ENCODE results near the gene PDGFRA.
"Not testable (repeated sequence)": the region's sequence is repeated elsewhere in the genome, so short reads cannot be mapped to it uniquely, and the experiment has no call there.

PDGFRA gene

DNA sequence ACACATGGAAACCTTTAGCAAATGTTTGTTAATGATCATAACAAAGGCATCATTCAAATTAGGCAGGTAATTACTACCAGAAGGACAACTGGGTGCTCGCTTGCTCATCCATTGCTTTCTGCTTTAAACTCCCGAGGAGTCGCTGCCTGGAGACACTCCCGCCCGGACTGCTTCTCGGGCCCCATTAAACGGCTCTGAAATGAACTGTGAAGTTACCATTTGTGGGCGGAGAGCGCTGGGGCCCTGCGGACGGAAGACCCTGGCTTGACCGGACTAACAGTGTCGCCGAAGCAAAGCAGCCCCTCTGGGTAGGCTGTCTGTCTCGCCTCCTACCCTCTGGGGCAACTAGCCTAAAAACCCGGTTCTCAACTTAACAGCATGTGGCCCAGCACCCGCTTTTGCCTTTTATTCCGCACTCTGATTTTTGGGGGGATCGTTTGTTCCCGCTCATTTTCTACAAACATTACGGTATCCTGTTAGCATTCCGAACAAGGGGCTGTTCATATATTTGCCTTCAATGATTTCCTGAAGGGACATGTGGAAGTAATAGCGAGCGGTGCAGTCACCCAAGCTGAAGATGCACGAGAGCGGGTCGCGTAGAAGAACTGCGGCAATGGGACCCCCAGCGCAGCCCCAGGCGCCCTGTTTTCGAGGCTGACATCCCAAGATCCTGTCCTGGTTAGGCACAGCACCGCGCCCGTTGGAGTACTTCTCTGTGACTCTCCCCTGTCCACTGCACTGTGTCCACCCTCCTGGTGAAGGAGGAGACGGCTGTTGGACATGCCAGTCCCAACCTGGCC, 1.6 kb upstream of the PDGFRA start:
- no peak for DNase-seq (ENCODE audit: low read depth in 1 of 2, low spot score in 1 of 2)

- no peak for DNase-seq (ENCODE audit: low read depth in 1 of 2, low spot score in 1 of 2)
Measured at GRCh38 chr4:54228056-54228527, 1.0 kb upstream of the PDGFRA start.

DNA sequence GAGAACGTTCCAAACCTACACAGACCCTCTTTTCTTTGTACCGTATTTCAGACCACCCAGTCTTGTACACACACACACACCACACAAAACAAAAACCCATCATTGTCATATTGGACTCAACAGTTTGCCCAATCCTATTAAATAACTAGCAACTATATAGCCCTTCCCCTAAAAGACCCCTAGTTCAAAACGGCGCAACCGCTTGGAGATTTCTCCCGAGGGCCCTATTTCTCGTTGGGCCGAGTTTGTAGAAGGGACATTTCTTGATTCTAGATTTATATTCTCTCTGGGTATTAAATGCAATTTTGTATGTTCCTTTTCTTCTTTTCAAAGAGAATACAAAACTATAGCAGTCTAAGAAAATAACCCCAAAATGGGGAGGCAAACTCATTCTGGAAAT, 547 bp upstream of the PDGFRA start:
- DNase-seq (ENCODE audit: low read depth in 1 of 2, low spot score in 1 of 2), result no peak

DNA sequence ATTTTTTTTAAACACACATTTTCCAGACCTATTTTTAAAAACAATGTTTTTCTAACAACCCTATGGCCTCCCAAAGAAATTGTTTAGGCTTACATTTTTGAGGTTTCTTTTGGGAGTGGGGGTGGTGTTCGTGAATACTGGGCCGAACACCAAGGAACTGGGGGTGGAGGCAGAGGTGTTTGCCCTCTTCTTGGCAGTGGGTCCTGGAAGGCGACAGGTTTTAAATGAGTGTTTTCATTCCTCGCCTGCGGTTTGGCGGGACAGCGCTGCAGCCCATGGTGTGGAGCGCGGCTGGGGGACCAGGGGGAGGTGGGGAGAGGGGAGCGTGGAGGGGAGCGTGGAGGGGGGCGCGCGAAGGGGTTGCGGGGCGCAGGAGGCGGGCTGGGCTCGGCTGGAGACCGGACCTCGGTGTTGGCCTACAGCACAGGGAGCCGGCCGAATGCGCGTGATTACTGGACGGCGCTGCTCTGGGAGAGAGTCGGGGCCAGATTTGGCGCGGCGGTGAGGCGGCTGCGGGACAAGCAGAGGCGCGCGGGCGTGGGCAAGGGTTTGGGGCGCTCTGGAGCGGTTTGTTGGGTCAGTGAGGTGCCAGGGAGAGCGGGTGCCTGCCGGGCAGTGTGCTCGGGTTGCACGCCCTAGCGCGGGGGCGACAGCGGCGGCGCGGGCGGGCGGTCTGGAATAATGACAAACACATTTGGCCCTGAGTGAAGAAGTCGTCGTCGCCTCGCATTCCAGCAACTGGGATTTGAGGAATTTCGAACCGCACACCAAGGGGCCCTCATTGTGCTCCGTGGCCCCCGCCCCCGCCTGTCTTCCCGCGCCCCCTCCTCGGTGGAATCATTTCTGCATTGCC, 764 bp downstream of the PDGFRA start:
- DNase-seq (ENCODE audit: low read depth in 1 of 2, low spot score in 1 of 2), result no peak

- no peak for DNase-seq (ENCODE audit: low read depth in 1 of 2, low spot score in 1 of 2)
Measured at GRCh38 chr4:54230484-54231418, 1.7 kb downstream of the PDGFRA start.

DNA sequence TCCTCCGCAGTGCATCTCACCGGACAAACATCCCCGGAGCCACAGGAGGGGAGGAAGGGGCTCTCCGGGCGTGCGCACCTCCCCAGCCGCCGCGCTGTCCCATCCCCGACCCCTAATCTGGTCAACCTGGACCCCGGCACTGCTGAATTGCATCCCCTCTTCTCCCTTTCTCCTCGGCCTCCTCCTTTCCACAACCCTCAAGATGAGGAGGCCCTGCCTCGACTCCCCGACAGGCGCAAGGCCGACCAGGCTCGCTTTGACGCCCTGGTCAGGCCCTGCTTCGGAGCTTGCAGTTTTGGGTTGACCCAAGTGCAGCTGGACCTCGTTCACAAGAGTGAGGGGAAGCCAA, 2.3 kb downstream of the PDGFRA start:
- DNase-seq (ENCODE audit: low read depth in 1 of 2, low spot score in 1 of 2), result no peak

DNA sequence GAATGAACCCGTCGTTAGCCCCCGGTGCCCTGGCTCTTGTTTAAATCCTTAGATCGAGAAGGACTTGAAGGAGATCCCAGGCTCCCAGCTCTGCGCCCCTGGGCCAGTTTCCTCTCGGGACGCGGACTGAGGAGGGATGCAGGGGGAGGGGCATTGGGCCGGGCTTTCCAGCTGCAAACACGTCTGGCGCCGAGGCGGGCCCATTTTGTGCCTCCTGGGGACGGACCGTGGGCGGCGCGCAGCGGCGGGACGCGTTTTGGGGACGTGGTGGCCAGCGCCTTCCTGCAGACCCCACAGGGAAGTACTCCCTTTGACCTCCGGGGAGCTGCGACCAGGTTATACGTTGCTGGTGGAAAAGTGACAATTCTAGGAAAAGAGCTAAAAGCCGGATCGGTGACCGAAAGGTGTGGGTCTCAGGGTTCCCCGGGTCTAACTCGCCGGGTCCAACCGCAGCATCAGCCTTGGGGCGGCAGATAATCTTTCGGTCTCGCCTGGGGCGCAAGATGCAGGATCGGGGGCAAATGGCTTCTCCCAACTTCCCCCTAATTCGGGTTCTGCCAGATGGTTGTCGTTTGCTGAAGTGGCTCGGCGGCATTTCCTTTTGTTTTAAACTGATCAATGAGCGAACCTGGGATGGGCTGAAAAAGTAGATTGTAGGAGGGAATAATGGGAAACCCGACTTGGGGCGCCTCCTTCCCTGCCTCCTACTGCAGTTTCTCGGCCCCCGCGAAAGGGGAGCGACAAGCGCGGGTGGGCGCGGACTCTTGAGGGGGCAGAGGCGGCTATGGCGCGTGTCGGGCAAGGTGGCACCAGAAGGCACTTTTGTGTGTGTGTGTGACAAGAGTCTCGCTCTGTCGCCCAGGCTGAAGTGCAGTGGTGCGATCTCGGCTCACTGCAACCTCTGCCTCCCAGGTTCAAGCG, 2.9 kb downstream of the PDGFRA start:
- DNase-seq (ENCODE audit: low read depth in 1 of 2, low spot score in 1 of 2), result no peak

DNA sequence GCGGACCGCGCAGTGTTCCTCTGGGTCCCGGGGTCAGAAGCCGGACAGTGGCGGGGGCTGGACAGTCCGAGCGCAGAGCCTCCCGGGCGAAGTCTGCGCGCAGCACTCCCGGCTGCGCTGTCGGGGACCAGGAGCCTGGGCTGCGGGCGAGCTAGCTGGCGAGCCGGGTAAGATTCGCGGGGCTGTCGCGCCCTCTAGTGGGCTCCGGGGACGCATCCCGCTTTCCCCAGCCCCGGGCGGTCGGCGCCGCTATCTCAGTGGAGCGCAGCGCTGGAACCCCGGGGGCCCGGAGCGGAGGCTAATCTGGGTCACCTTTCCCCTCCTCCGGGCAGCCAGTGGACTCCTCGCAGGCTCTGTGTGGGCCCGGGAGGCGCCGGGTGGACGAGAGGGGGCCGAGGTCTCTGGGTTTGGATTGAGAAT, 4.2 kb downstream of the PDGFRA start:
- DNase-seq (ENCODE audit: low read depth in 1 of 2, low spot score in 1 of 2), result peak; percentile 36 to 47

DNA sequence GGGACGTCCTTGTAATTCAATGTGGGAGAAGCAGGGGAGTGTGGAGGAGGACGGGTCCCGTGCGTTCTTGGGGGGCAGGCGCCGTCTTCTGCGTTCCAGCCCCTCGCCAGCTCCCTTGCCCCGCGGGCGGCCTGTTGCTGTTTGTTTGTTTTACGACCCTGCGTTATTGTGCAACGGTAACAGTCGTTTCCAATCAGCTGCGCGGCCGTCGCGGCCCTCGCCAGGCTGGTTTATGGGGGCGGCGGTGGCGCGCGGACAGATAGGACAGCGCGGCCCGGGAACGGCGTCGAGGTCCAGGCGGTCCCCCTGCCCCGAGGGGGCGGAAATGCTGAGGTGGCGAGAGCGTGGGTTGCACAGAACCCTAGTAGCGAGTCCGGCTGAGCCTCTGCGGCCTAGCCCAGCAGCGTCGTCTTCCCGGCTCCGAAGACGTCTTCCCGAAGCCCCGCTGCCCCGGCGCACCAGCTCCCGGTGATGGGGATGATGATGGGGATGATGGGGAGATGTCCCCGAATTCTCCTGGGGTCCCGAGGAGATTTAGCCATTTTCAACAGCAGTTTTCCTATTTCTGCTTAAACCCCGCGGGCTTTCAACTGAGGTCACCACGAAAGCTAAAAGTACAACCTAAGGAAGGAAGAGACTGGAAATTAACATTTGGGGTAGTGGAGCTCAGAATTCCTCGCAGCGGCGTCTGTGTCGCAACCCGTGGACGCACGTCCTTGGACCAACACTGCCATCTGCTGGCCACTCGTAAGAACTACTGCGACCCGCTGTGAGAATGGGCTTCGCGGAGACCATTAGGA, 4.8 kb downstream of the PDGFRA start:
- DNase-seq (ENCODE audit: low read depth in 1 of 2, low spot score in 1 of 2), result peak; percentile 52 to 53

DNA sequence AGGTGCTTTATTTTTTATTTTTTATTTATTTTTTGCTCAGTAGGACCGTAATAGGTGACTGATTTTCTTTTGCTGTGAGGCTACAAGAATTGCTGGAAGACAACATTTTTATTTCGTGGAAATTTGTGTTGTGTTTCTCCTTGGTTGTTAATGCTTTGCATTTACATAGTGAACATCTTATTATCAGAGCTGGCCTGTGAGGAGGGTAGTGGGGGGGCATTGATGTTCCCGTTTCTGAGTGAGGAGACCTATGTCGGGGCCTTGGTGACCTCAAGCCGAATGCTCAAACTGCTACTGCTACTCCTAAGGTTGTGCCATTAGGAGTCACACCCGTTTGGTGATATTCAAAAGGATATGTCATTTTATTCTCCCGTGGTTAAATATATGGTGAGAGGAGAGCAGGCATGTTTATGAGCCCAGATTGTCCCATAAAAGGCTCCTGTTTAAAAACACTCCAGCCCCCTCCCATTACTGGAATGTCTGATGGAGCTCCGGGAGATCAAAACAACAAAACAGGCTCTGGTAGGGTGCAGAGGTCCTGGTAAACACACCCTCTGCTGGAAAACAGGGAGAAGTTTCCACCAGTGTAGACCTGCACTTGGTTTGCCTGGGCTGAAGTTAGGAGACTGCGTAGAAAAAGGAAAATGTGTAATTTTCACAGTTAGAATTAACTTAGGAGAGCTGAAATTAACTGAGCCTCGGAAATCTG, 5.6 kb downstream of the PDGFRA start:
- DNase-seq (ENCODE audit: low read depth in 1 of 2, low spot score in 1 of 2), result no peak

GRCh38 chr4:54236316-54236715, 7.2 kb downstream of the PDGFRA start:
- not testable (repeated sequence) for DNase-seq (ENCODE audit: low read depth in 1 of 2, low spot score in 1 of 2)

DNA sequence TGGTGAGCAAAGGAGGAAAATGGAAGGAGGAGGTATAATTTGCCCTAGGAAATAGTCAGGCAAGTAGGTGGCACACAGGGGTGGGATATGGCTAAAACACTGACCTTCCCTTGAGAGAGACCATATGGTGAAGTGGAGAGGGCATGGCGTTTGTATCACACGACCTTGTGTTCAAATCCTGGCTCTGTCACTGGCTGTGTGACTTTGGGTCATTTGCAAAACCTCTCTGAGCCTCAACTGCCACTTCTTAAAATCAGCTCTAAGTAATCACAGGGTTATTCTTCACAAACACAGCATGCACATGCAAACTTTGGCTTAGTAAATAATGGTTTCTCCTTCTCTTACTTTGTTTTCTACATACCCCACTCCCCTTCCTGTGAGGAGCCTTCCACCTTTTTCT, 8.7 kb downstream of the PDGFRA start:
- no peak for DNase-seq (ENCODE audit: low read depth in 1 of 2, low spot score in 1 of 2)

DNA sequence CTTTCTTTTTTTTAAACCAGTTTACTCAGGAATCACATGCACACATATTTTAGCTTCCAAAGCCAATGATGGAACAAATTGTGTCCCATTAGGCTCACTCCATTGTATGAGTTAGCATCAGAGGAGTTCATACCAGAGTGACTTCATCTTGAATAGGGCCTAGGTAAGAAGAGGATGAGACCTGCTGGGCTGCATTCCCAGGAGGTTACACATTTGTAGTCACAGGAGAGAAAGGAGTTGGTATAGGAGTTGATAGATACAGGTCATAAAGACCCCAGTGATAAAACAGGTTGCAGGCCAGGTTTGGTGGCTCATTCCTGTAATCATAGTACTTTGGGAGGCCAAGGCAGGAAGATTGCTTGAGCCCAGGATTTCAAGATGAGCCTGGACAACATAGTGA, 9.3 kb downstream of the PDGFRA start:
- no peak for DNase-seq (ENCODE audit: low read depth in 1 of 2, low spot score in 1 of 2)

- DNase-seq (ENCODE audit: low read depth in 1 of 2, low spot score in 1 of 2), result not testable (repeated sequence)
Measured at GRCh38 chr4:54241268-54241823, 12.3 kb downstream of the PDGFRA start.

DNA sequence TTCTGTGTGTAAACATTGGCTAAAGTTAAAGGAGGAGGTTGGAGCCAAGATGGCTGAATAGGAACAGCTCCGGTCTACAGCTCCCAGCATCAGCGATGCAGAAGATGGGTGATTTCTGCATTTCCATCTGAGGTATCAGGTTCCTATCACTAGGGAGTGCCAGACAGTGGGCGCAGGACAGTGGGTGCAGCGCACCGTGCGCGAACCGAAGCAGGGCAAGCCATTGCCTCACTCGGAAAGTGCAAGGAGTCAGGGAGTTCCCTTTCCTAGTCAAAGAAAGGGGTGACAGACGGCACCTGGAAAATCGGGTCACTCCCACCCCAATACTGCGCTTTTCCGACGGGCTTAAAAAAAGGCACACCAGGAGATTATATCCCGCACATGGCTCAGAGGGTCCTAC, 14.4 kb downstream of the PDGFRA start:
- DNase-seq (ENCODE audit: low read depth in 1 of 2, low spot score in 1 of 2), result not testable (repeated sequence)

- DNase-seq (ENCODE audit: low read depth in 1 of 2, low spot score in 1 of 2), result not testable (repeated sequence)
Measured at GRCh38 chr4:54252312-54252711, 23.2 kb downstream of the PDGFRA start.

DNA sequence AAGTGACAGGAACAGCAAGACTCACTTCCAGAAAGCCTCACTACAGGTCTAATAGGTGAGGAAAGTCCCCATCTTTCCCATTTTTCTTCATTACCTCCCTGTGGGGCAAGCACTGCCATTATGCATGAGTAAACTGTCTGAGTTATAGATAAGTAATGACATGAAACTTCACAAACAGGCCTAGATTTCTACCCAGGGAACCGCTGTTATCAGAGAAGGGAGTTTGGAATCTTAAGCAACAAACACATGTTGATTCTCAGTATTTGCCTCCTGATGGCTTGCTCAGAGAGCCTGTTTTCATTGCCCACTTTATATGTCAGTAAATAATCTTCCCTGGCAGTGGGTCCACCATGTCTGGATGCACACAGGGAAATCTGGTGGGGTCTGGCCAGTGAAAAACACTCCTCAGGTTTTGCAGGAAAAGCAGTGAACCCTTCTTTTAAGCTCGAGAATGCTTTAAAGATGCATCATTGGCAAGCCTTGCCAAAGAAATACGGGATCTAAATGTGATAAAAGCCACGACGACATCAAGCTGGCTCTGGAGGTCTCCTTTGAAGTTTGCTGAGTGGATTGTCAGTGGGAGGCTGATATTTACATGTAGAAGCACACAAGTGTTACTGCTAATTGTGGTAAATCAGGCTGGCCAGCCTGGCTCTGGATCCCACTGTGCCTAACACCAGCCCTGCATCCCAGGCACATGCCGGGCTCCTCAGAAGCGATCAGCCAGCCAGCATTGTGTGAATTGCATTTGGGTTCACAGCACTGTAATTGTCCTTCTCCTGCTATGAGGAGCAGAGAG, 25.2 kb downstream of the PDGFRA start:
- no peak for DNase-seq (ENCODE audit: low read depth in 1 of 2, low spot score in 1 of 2)

- DNase-seq (ENCODE audit: low read depth in 1 of 2, low spot score in 1 of 2), result no peak
Measured at GRCh38 chr4:54254915-54255246, 25.8 kb downstream of the PDGFRA start.
